ENCODE data around the gene CACFD1. TPM values are rescaled to one million over a fixed set of nuclear protein-coding genes. Genes with fewer than 3 reads are reported as not detected.

CACFD1 gene
- total RNA-seq, 2 experiments from 2014 or later = 3.7 to 3.8 TPM

DNA sequence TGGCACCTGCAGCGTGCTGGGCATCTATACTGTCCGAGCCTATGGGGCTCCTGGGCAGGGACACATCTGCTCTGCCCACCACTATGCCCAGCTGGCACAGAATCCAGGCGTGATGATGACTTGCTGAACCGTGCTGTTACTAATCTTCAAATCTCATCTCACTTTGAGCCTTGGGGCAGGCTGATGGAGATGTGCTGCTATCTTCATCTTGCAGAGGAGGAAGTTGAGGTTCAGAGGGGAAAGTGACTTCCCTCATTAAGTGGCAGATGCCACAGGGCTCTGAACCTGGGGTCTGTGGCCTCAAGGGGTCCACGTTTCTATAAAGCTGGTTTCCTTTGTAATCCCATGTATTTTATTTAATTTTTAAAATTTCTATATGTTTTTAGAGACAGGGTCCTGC lies 14.4 kb downstream of the CACFD1 start:
- no peaks in the 10 kb centered on the region for H3K27me3 ChIP-seq (ENCODE audit: control insufficient read depth in 1 of 2, insufficient read depth in 2 of 2, low read length in 2 of 2)
- Mint-ChIP-seq H3K27me3 (no peaks in the 10 kb centered on the region), H3K9me3 (no peaks in the 10 kb centered on the region), H3K36me3 (ENCODE audit: low read depth) (no peaks in the 10 kb centered on the region), H3K4me1 (ENCODE audit: low read depth) (no peaks in the 10 kb centered on the region), H3K4me3 (no peak overlapping the region), H3K27ac (no peak overlapping the region)
- H3K4me3 ChIP-seq (ENCODE audit: low read length) = no peak overlapping the region
- POLR2A ChIA-PET = no interaction called here
- no peak for ATAC-seq (ENCODE audit: poor library complexity)
- intact Hi-C loops (cut with DNase I, micrococcal nuclease) = no loop called here
- no peak for DNase-seq
- H3K36me3 ChIP-seq (ENCODE audit: insufficient read depth, low read length) = no peaks in the 10 kb centered on the region
- H3K9me3 ChIP-seq (ENCODE audit: control insufficient read depth in 1 of 2, insufficient read depth in 1 of 2, low read length in 2 of 2) = no peaks in the 10 kb centered on the region
- no peak overlapping the region for H3K27ac ChIP-seq (ENCODE audit: low read depth in 1 of 2, low read length in 2 of 2)
- CTCF ChIA-PET = no interaction called here
- TF ChIP-seq, protein P1, sequence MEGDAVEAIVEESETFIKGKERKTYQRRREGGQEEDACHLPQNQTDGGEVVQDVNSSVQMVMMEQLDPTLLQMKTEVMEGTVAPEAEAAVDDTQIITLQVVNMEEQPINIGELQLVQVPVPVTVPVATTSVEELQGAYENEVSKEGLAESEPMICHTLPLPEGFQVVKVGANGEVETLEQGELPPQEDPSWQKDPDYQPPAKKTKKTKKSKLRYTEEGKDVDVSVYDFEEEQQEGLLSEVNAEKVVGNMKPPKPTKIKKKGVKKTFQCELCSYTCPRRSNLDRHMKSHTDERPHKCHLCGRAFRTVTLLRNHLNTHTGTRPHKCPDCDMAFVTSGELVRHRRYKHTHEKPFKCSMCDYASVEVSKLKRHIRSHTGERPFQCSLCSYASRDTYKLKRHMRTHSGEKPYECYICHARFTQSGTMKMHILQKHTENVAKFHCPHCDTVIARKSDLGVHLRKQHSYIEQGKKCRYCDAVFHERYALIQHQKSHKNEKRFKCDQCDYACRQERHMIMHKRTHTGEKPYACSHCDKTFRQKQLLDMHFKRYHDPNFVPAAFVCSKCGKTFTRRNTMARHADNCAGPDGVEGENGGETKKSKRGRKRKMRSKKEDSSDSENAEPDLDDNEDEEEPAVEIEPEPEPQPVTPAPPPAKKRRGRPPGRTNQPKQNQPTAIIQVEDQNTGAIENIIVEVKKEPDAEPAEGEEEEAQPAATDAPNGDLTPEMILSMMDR (IDR thresholded peaks at IDR 0.05) = no peak
- H3K4me1 ChIP-seq (ENCODE audit: insufficient read depth, low read length) = peaks cover 16% of the 10 kb centered on the region

GRCh38 chr9:133474853-133475252 lies 15.1 kb downstream of the CACFD1 start:
- Histone ChIP-seq H3K4me3 (ENCODE audit: low read length) (no peak overlapping the region), H3K27ac (ENCODE audit: low read depth in 1 of 2, low read length in 2 of 2) (no peak overlapping the region), H3K27me3 (ENCODE audit: control insufficient read depth in 1 of 2, insufficient read depth in 2 of 2, low read length in 2 of 2) (no peaks in the 10 kb centered on the region), H3K4me1 (ENCODE audit: insufficient read depth, low read length) (peaks cover 22% of the 10 kb centered on the region), H3K36me3 (ENCODE audit: insufficient read depth, low read length) (no peaks in the 10 kb centered on the region), H3K9me3 (ENCODE audit: control insufficient read depth in 1 of 2, insufficient read depth in 1 of 2, low read length in 2 of 2) (no peaks in the 10 kb centered on the region)
- DNase-seq = no peak
- TF ChIP-seq, protein P1 (IDR thresholded peaks at IDR 0.05) = no peak
- intact Hi-C loops (cut with DNase I, micrococcal nuclease) = loop anchor here in 1 of 2 experiments (5.0 kb wide), 2 partner anchors 138 to 448 kb away; partner anchors contain the start of gene SURF6
- no peak overlapping the region for H3K27ac Mint-ChIP-seq
- no peak overlapping the region for H3K4me3 Mint-ChIP-seq
- peaks cover 6% of the 10 kb centered on the region for H3K4me1 Mint-ChIP-seq (ENCODE audit: low read depth)
- no peak for ATAC-seq (ENCODE audit: poor library complexity)
- no peaks in the 10 kb centered on the region for H3K27me3 Mint-ChIP-seq
- H3K9me3 Mint-ChIP-seq = no peaks in the 10 kb centered on the region
- ChIA-PET CTCF (interaction anchor here (0.6 kb wide), 1 partner anchor 12 kb away, joined by 3 read pairs; no protein-coding TSS in a partner anchor), POLR2A (no interaction called here)
- H3K36me3 Mint-ChIP-seq (ENCODE audit: low read depth) = no peaks in the 10 kb centered on the region

DNA sequence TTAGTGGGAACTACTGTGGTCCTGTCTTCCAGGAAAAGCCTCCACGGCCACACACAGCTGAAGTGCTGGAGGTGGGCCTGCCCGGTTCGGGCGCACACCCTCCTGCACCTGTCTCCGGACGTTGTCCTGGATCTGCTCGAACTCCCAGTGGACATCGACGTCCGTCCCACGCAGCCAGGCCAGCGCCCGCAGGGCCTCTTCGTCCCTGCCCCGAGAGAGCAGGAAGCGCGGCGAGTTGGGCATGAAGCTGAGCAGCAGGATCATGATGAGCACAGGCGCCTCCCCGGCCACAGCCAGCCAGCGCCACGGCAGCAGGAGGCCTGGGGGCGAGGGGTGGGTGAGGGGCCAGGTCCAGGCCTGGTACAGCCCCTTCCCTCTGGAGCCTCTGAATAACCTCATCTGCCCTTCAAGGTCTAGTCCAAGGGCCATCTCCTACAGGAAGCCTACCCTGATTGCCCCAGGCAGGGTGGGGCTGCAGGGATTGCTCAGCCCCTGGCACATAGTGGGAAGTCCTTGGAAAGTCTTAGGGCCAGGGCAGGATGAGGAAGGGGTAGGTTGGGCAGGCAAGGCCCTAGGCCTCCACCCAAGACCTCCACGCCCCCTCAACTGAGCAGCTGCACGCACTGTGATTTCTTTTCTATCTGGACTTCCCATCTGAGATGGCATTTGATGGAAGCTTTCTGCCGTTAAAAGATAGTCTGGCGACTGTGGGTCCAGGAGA lies 15.7 kb downstream of the CACFD1 start:
- H3K27me3 Mint-ChIP-seq = no peaks in the 10 kb centered on the region
- TF ChIP-seq, protein P1 (IDR thresholded peaks at IDR 0.05) = no peak
- H3K4me1 Mint-ChIP-seq (ENCODE audit: low read depth) = peaks cover 9% of the 10 kb centered on the region
- peaks cover 24% of the 10 kb centered on the region for H3K4me1 ChIP-seq (ENCODE audit: insufficient read depth, low read length)
- H3K27ac Mint-ChIP-seq = no peak overlapping the region
- H3K27me3 ChIP-seq (ENCODE audit: control insufficient read depth in 1 of 2, insufficient read depth in 2 of 2, low read length in 2 of 2) = no peaks in the 10 kb centered on the region
- POLR2A ChIA-PET = no interaction called here
- CTCF ChIA-PET = no interaction called here
- H3K9me3 ChIP-seq (ENCODE audit: control insufficient read depth in 1 of 2, insufficient read depth in 1 of 2, low read length in 2 of 2) = no peaks in the 10 kb centered on the region
- no peaks in the 10 kb centered on the region for H3K36me3 Mint-ChIP-seq (ENCODE audit: low read depth)
- H3K27ac ChIP-seq (ENCODE audit: low read depth in 1 of 2, low read length in 2 of 2) = no peak overlapping the region
- DNase-seq (no peak), ATAC-seq (ENCODE audit: poor library complexity) (no peak)
- H3K4me3 Mint-ChIP-seq = no peak overlapping the region
- no peaks in the 10 kb centered on the region for H3K9me3 Mint-ChIP-seq
- H3K36me3 ChIP-seq (ENCODE audit: insufficient read depth, low read length) = no peaks in the 10 kb centered on the region
- H3K4me3 ChIP-seq (ENCODE audit: low read length) = no peak overlapping the region
- intact Hi-C loops (cut with DNase I, micrococcal nuclease) = loop anchor here in 1 of 2 experiments (5.0 kb wide), 2 partner anchors 138 to 448 kb away; partner anchors contain the start of gene SURF6

Data from CD4-positive, alpha-beta T cell (primary cell).